Posterior vena cava (tissue), 2 donors: Measurements from ENCODE around the gene WWOX. TPM values are rescaled to one million over a fixed set of nuclear protein-coding genes. Genes with fewer than 3 reads are reported as not detected.

ENCODE experiments used
- DNase-seq: peaks from one replicate; pipeline ENCODE4 v3.0.0-alpha.2; 2020; ENCODE audit warnings: low spot score
- intact Hi-C, 2 donors: fragments of 100-400 bp; cut with DNase I; formaldehyde crosslinking; loops; one replicate each; pipeline versions ENCODE4 v1.14.1 to v1.14.2; 2022 to 2023
- total RNA-seq, 2 donors: library from RNA; stranded (reverse); fragmentation: NEBNext Ultra II Directional; extraction: Animal tissue kit (Norgen Biotek cat#: 25700); gene quantifications; one replicate each; pipeline ENCODE4 v1.2.1, GENCODE V29; 2021
- donor health status: DM: yes; HTN: yes; CAD: no.
- donor health status: DM: yes; HTN: yes; CAD: no.

WWOX gene
- total RNA-seq, 2 donors from 2014 or later: 12.5 to 16.9 TPM

- intact Hi-C loops: loop anchor here in 1 of 2 donors (10.0 kb wide), 1 partner anchor 331 kb away; no protein-coding TSS in a partner anchor
- no peak for DNase-seq
Measured at GRCh38 chr16:78283548-78284251, 184.2 kb downstream of the WWOX start.

DNA sequence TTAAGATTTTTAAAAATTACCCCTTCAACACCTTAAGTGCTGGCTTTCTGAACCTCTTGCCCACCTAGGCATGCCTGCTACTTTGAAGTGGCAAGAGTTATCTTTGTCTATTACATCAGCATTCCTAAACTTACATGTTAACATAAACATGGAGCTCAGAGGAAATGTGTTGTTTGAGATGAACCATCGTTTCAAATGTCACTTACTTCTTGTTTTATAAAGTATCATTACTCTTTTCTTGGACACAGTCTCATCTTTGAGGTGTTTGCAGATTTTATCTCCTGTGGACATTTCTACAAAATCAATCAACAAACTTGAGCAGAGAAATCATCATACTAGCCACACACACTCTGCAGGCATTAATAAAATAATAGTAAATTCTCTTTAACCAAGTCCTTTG lies 184.9 kb downstream of the WWOX start:
- intact Hi-C loops: loop anchor here in 1 of 2 donors (10.0 kb wide), 1 partner anchor 330 kb away; no protein-coding TSS in a partner anchor
- no peak for DNase-seq

DNA sequence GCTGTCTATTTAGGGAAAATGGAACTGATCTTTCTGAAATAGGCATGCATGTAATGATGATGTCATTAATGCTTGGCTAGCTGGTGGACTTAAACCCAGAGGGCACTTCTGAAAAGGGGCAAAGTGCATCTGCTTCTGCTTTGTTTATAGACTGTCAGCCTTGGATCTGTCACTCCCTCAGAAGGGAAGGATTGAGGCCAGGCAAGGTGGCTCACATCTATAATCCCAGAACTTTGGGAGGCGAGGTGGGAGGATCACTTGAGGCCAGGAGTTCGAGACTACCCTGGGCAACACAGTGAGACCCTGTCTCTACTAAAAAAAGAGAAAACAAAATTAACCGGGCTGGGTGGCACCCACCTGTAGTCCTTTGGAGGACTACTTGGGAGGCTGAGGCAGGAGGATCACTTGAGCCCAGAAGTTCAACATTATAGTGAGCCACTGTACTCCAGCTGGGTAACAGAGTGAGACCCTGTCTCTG lies 185.5 kb downstream of the WWOX start:
- DNase-seq: no peak
- intact Hi-C loops: loop anchor here in 1 of 2 donors (10.0 kb wide), 1 partner anchor 330 kb away; no protein-coding TSS in a partner anchor

DNA sequence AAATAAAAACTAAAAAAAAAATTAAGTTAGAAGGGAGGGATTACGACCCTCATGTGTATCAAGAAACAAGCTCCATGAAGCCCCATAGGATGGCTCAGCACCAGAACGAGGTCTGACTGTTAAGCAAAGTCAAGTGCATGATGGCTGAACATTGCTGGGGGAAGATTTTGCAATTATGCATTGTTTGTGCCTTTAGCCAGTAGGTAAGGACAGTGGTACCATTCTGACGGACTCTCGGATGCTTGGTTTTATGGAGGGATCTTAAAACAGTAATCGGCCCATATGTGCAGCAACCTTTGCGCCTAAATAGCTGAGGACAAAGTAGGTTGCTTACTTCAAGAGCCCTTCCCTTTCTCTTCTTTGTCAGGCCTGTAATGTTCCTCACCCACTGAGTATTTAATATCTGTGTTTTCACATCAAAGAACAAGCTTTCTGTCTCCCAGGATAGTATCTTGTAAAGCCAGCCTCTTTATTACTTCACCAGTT lies 186.0 kb downstream of the WWOX start:
- DNase-seq: no peak
- intact Hi-C loops: loop anchor here in 1 of 2 donors (10.0 kb wide), 1 partner anchor 329 kb away; no protein-coding TSS in a partner anchor

DNA sequence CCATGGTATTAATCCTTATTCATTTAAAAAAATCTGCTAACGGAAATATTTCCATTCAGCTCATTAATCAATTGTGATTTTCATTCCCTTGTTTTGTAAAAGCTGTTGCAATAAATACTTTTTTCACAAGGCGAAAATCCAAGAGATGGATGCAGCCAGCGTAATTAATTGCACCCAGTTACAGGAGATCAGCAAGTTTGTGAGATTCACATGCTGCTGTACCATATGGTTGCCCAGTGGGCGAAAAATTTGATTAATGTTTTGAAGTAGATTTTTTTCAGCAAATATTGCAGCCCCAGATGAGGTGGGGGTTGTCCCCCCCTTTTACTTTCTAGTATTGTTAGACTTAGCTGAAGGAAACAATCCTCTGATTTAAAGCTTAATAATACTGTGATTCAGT lies 186.6 kb downstream of the WWOX start:
- intact Hi-C loops: loop anchor here in 1 of 2 donors (10.0 kb wide), 1 partner anchor 329 kb away; no protein-coding TSS in a partner anchor

GRCh38 chr16:78288888-78289287 lies 189.4 kb downstream of the WWOX start:
- DNase-seq: no peak
- intact Hi-C loops: loop anchor here in 1 of 2 donors (10.0 kb wide), 1 partner anchor 326 kb away; no protein-coding TSS in a partner anchor

More for the DNA sequence above, 186.6 kb downstream of the WWOX start:
- DNase-seq: no peak

GRCh38 chr16:78289373-78289772 lies 189.9 kb downstream of the WWOX start:
- intact Hi-C loops: loop anchor here in 1 of 2 donors (10.0 kb wide), 1 partner anchor 325 kb away; no protein-coding TSS in a partner anchor
- DNase-seq: no peak

DNA sequence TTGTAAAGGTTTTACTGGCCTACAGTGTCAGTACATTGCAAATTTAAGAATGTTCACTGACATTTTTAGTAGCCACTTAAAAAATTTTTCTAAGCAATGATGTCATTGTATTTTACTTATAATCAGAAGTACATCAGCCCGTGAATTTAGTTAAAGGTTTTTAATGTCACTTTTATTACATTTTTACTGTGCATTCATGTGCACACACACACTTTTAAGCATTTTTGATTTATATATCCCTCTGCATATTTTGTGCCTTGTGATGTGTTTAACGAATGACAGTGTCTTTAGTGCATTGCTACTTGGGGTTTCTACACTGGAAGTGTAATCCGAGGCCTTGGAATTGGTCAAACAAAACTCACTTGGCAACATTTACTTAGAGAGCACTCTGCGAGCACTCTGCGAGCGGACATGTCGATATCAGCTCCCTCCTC lies 190.4 kb downstream of the WWOX start:
- intact Hi-C loops: loop anchor here in 1 of 2 donors (10.0 kb wide), 1 partner anchor 325 kb away; no protein-coding TSS in a partner anchor

DNA sequence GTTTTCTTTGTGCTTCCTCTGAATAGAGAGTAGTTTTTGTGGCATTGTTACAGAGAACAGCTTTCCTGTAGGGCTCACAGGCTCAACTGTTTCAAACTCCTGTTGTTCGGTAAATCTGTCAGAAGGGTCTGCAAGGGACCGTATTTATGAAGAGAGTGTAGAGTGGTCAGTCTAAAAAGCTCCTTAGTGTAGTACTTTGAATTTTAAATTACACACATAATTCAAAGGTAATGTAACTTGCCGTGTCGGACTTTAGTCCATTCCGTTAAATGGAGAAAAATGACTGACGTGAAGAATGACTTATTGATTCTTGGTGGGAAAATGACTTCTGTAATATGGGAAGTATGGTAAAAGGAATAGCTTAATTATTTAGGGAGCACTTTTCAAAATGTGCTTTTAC lies 190.9 kb downstream of the WWOX start:
- intact Hi-C loops: no loop called here
- DNase-seq: no peak

More for the DNA sequence above, 190.4 kb downstream of the WWOX start:
- DNase-seq: no peak

DNA sequence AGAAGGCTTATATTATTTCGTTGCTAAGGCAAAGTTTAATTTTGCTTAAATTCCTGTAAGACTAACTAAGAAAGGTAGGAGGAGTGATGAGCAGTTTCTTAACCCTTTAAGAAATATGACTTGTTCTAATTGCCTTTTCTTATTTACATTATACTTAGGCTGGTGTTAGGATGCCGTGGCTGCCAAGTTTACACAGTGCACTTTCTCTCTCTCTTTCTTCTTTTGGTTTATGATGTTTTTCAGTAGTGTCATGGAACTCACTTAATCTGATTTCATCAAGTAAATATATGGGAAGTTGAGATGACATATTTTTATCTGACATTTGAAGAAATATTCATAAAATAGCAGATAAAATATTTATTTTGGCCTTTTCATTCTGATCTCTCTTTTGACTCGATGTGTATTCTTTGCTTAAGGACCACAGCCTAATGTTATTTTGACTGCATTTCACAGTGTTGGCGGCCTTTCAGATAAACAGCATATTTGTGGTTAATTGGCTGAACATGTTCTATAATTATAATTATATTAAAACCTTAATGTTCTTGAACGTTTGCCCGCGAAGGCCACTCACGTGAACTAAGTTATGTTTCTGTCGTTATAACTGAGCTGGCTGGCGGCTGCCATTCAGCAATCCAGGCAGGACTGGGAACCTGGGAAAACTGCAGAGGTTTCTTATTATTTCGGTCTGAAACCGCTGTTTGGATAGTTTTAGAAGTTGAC lies 191.6 kb downstream of the WWOX start:
- intact Hi-C loops: no loop called here
- no peak for DNase-seq

DNA sequence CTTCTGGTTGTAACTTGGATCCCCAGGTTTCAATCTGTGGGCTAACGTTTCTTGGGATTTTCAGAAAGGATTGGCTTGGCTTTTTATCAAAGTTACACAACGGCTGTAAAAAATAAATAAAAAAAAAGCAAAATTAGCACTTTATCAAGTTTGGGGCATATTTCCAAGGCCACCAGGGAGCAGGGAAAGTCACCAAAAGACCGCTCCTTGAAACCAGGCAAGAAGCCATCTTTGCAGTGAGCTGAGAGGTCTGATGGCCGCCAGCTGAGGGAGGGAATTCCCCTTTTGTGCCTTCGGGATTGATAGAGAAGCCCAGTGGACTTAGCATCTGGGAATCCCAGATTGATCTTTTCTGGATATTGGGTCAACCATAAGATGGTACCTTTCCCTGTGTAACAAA lies 192.2 kb downstream of the WWOX start:
- no peak for DNase-seq
- intact Hi-C loops: no loop called here

DNA sequence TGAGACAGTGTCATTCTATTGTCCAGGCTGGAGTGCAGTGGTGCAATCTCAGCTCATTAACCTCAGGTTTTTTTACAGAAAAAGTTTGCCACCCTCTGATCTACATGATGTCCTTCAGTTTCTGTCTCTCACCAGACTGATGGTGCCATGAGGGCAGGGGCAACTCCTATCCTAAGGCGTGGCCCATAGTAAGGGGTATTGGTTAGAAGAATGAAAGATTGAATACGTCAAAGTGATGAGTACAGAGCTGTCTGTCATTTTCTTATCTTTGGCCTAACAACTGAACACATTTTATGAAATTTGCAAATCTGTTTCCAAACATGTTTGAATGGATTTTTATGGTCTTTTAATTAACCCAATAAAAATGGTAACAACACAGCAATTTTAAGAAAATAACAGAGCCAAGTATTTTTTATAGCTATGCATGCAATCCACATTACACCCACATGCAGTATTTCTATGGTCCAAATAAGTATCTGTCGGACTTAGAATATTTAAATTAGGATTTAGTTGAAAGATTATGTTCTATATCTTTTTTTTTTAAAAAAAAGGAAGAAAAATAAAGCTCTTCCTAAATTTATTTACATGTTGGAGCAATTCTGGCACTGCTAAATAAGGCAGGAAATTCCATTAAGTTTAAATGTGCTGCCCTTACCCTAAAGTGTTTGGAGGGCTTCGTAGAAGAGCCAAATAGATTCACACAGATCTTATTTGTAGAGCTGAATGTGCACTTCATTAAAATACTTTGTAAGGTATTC lies 192.8 kb downstream of the WWOX start:
- no peak for DNase-seq
- intact Hi-C loops: no loop called here

GRCh38 chr16:78292844-78293380 lies 193.5 kb downstream of the WWOX start:
- intact Hi-C loops: no loop called here
- no peak for DNase-seq

DNA sequence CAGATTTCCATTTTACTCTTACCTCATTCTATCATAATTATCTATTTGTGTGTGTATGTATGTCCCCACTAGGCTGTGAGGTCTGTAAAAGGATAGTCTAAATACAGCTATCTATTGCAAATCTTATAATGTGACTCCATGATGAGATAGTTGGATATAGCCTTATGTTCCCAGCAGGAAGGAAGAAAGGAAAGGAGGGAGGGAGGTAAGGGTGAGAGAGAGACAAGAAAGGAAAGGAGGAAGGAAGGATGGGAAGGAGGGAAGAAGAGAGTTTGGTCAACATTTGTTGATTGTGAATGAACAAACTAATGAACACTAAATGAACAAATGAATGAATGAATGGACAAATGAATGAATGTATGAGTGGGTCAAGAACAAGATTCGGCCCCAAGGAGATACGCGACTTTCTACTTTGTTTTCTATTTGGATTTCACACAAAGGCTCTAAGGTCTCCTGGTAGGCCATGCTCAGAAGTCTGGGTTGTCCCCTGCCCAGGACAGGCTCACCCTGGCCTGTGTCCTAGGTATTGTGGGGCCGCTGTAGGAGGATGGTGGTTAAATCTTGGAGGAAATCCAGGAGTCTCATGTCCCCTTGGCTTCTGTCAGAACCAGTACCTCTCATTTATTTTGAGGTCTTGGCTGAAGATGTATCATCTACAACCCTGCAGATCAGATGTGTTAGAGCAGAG lies 195.2 kb downstream of the WWOX start:
- DNase-seq: no peak
- intact Hi-C loops: no loop called here

DNA sequence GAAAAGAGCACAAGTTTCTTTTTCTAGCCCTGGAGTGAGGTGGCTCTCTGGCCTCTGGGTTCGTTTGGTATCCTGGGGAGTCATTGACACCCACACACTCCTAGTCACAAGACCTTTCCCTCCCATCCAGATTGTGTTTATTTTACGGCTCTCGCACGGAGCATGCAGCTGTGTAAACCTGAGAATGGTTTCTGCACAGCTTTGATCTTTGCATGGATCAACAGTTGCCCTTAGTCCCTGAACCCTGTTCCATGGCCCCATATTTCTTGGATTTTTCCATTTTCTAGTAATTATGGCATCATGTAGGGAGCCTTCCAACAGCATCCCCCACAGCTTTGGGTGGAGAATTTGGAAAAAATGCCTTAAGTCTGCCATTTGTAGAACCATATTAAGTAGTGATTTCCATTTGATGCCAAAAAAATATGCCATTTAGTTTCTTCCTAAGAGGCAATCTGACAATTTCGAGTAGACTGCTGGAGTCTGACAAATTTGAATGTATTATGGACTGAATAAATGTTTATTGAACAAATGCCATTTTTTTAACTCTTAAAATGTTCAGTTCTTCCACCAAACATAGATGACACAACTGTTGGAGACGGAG lies 197.7 kb downstream of the WWOX start:
- intact Hi-C loops: no loop called here
- DNase-seq: no peak

- DNase-seq: no peak
- intact Hi-C loops: no loop called here
Measured at GRCh38 chr16:78298986-78299385, 199.5 kb downstream of the WWOX start.

DNA sequence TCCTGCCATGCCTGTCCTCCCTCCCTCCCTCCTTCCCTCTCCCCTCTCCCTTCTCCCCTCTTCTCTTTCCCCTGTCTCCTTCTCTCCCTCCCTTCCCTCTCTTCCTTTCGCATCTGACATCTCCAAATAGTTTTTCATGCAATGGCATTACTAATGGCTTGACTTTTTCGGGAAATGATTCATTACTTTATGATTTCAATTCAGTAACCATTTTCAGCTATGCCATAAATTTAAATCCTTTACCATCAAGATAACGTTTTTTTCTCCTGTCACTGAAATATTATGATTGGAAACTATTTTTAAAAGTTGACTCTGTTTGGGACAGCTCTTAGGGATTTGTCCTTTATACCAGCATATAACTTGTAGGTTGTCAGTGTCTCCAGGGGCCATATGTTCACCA lies 201.0 kb downstream of the WWOX start:
- DNase-seq: no peak
- intact Hi-C loops: no loop called here

GRCh38 chr16:78303946-78304345 lies 204.5 kb downstream of the WWOX start:
- no peak for DNase-seq
- intact Hi-C loops: no loop called here
